SK-N-SH (cell line): ENCODE data around the gene LRAT.

Experiments used
- CTCF ChIP-seq: fragments of 200-600 bp; sonication (generic); IDR thresholded peaks from 2 replicates; pipeline ENCODE4 v1.6.1; 2017; ENCODE audit warnings: antibody characterized with exemption, mild to moderate bottlenecking, moderate library complexity
- RAD21 ChIP-seq: IDR thresholded peaks from 2 replicates; pipeline ENCODE4 v1.6.1; 2012; ENCODE audit warnings: mild to moderate bottlenecking, low read length
- TF ChIP-seq, protein P1 (sequence below): IDR thresholded peaks from 2 replicates; pipeline ENCODE4 v1.6.1; 2012; ENCODE audit warnings: mild to moderate bottlenecking, low read depth, low read length, moderate library complexity

DNA sequence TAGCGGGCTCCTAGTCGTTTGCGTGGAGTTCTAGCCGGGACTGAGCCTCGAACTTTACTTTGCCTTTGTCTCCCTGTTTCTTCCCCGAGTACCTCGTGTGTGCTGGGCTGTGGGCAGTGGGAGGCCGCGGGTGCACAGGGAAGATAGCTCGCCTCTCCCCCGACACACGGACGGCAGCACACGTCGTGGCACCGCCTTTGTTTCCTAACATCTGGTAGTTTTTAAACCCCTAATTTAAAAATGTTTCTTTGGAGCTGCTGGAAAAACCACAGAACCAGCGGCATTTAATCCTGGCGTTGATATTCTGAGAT is 38.1 kb downstream of the LRAT start:
- TF ChIP-seq RAD21 (no peak), CTCF (no peak)
- TF ChIP-seq, protein P1, sequence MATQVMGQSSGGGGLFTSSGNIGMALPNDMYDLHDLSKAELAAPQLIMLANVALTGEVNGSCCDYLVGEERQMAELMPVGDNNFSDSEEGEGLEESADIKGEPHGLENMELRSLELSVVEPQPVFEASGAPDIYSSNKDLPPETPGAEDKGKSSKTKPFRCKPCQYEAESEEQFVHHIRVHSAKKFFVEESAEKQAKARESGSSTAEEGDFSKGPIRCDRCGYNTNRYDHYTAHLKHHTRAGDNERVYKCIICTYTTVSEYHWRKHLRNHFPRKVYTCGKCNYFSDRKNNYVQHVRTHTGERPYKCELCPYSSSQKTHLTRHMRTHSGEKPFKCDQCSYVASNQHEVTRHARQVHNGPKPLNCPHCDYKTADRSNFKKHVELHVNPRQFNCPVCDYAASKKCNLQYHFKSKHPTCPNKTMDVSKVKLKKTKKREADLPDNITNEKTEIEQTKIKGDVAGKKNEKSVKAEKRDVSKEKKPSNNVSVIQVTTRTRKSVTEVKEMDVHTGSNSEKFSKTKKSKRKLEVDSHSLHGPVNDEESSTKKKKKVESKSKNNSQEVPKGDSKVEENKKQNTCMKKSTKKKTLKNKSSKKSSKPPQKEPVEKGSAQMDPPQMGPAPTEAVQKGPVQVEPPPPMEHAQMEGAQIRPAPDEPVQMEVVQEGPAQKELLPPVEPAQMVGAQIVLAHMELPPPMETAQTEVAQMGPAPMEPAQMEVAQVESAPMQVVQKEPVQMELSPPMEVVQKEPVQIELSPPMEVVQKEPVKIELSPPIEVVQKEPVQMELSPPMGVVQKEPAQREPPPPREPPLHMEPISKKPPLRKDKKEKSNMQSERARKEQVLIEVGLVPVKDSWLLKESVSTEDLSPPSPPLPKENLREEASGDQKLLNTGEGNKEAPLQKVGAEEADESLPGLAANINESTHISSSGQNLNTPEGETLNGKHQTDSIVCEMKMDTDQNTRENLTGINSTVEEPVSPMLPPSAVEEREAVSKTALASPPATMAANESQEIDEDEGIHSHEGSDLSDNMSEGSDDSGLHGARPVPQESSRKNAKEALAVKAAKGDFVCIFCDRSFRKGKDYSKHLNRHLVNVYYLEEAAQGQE, result no peak
